ENCODE results near the gene HTR4.

The HTR4 gene

GRCh38 chr5:148659641-148660345 lies 5.5 kb upstream of the HTR4 start:
- no peak for DNase-seq (ENCODE audit: extremely low read depth, insufficient read length)
- no peaks in the 10 kb centered on the region; the same call in 1 of the 2 replicates for H3K27me3 ChIP-seq (replicated peaks; ENCODE audit: control insufficient read depth, insufficient read depth, low read length)
- no peak for TF ChIP-seq CTCF (IDR thresholded peaks at IDR 0.05; ENCODE audit: insufficient read depth, low read length, poor library complexity, severe bottlenecking)
- no peaks in the 10 kb centered on the region for H3K36me3 ChIP-seq (ENCODE audit: control insufficient read depth, insufficient read depth, low read length)
- no peak overlapping the region for H3K4me3 ChIP-seq (replicated peaks; ENCODE audit: low read depth, low read length)

GRCh38 chr5:148653291-148653835 lies 964 bp downstream of the HTR4 start:
- no peak for TF ChIP-seq CTCF (IDR thresholded peaks at IDR 0.05; ENCODE audit: insufficient read depth, low read length, poor library complexity, severe bottlenecking)
- no peaks in the 10 kb centered on the region for H3K36me3 ChIP-seq (ENCODE audit: control insufficient read depth, insufficient read depth, low read length)
- no peak overlapping the region for H3K4me3 ChIP-seq (replicated peaks; ENCODE audit: low read depth, low read length)
- H3K27me3 ChIP-seq (replicated peaks; ENCODE audit: control insufficient read depth, insufficient read depth, low read length): no peaks in the 10 kb centered on the region; the same call in 1 of the 2 replicates
- DNase-seq (ENCODE audit: extremely low read depth, insufficient read length): no peak

DNA sequence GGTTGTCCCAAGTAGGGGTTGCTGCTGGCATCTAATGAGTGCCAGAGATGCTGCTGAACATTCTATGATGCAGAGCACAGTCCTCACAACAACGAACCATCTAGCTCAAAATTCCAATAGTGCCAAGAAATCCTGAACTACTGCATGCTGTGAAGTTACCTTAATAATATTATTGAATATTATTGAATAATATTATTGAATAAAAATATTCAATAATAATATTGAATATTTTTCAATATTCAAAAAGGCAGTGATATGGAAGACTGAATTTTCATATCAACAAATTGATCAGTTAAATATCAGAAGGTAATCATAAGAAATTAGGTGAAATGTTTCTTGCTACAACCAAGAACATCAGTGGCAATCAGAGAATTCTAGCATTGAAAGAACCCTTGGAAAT lies 2.8 kb downstream of the HTR4 start:
- no peak overlapping the region for H3K4me3 ChIP-seq (replicated peaks; ENCODE audit: low read depth, low read length)
- no peaks in the 10 kb centered on the region; the same call in none of the 2 replicates for H3K27me3 ChIP-seq (replicated peaks; ENCODE audit: control insufficient read depth, insufficient read depth, low read length)
- no peaks in the 10 kb centered on the region for H3K36me3 ChIP-seq (ENCODE audit: control insufficient read depth, insufficient read depth, low read length)
- TF ChIP-seq CTCF (IDR thresholded peaks at IDR 0.05; ENCODE audit: insufficient read depth, low read length, poor library complexity, severe bottlenecking): no peak
- no peak for DNase-seq (ENCODE audit: extremely low read depth, insufficient read length)

DNA sequence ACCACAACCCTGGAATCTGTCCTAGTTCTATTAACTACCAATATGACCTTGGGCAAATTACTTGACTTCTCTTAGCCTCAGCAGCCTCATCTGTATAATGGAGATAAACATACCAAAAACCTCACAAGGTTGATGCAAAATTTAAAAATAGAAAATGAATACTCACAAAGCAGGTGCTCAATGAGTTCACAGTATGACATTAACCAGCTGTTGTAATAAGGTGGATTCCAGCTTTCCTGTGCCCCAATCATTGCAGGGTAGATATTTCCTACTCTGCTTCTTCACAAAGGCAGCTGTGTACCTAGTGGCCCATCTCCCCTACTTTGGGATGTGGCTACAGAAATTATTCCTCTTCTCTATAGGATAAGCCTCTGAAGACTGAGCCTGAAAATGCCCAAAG lies 8.8 kb downstream of the HTR4 start:
- DNase-seq (ENCODE audit: extremely low read depth, insufficient read length): no peak

DNA sequence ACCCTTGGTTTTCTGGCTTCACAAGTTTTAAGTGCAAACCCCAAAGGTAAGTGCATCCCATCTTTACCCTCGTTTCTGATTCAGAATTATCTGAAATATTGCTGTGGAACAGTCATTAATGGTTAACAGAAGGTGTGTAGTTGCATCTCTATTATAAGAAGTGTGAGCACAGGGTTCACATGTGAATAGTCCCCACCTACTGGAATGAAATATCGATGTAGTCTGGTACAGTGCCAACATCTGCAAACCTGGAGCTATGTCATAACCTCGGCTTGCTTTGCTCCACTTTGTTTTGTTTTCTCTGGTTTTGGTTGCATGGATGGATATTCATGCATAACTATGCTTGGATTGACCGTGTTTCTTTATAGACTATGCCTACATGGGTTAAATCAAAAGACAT lies 12.6 kb downstream of the HTR4 start:
- TF ChIP-seq CTCF (IDR thresholded peaks at IDR 0.05; ENCODE audit: insufficient read depth, low read length, poor library complexity, severe bottlenecking): no peak
- Histone ChIP-seq H3K36me3 (ENCODE audit: control insufficient read depth, insufficient read depth, low read length) (no peaks in the 10 kb centered on the region), H3K27me3 (replicated peaks; ENCODE audit: control insufficient read depth, insufficient read depth, low read length) (no peaks in the 10 kb centered on the region), H3K4me3 (replicated peaks; ENCODE audit: low read depth, low read length) (no peak overlapping the region)
- DNase-seq (ENCODE audit: extremely low read depth, insufficient read length): no peak

More for the DNA sequence above, 8.8 kb downstream of the HTR4 start:
- TF ChIP-seq CTCF (IDR thresholded peaks at IDR 0.05; ENCODE audit: insufficient read depth, low read length, poor library complexity, severe bottlenecking): no peak
- H3K4me3 ChIP-seq (replicated peaks; ENCODE audit: low read depth, low read length): no peak overlapping the region
- H3K27me3 ChIP-seq (replicated peaks; ENCODE audit: control insufficient read depth, insufficient read depth, low read length): no peaks in the 10 kb centered on the region; the same call in 1 of the 2 replicates
- no peaks in the 10 kb centered on the region for H3K36me3 ChIP-seq (ENCODE audit: control insufficient read depth, insufficient read depth, low read length)

All from GM06990 (cell line).